ENCODE data around the gene TNS3.
"Not testable (repeated sequence)": the region's sequence is repeated elsewhere in the genome, so short reads cannot be mapped to it uniquely, and the experiment has no call there.

Gene TNS3

DNA sequence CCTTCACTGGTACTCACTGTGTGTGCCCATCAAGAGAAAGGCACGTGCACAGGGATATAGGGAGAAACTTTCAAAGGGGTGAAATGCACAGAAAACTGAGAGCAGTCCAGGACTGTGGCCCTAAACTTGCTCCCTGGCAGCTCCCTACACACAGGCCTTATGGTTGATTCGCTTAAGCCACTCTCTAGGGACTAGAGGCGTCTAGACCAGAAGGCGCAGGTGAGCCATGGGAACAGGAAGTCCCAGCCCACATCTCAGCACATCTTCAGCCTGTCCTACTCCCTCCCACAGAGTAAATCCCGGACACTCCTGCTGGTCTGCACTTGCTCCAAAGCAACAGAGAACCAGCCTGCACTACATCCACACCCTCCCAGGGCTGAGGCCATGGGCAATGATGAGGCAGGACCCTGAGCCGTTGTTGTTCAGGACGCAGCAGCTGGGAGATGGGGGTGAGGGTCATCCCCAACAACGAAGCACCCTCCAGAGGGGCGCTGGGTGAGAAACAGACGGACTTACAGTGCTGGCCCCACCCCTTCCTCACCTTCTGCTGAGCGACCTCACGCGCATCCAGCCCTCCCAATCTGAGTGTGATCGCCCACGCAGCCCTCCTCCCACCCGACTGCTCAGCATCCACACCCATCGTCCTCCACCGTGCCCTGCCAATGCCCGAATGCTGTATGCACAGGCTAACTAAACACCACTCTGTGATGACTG, 109.3 kb downstream of the TNS3 start:
- no peak for DNase-seq (ENCODE audit: low spot score)

DNA sequence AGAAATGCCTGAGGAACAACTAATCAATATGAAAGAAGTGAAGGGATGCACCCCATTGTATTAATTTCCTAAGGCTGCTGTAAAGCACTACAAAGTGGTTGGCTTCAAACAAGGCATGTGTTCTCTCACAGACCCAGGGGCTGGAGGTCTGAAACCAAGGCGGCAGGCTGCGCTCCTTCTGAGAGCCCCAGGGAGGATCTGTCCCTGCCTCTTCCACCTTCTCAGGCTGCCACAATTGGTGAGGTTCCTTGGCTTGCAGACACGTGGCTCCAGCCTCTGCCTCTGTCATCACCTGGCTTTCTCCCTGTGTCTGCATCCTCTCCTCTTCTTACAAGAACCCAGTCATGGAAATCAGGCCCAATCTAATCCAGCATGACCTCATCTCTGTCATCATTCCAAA, 110.1 kb downstream of the TNS3 start:
- no peak for DNase-seq (ENCODE audit: low spot score)

DNA sequence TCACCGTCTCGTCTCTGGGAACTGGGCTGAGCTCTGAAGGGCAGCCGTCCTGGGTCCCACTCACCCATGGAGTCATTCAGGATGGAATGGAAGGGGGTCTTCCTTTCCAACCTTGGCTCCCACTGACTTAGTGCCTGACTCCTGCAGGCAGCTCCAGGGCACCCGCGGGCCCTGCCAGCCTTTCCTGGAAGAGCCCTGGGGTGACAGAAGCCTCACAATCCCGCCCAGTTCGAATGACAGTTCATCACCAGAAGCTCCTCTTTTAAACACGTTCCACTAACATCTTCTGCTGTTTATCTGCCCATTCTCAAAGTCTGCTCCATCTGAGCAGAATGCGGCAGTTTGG, 110.6 kb downstream of the TNS3 start:
- no peak for DNase-seq (ENCODE audit: low spot score)

DNA sequence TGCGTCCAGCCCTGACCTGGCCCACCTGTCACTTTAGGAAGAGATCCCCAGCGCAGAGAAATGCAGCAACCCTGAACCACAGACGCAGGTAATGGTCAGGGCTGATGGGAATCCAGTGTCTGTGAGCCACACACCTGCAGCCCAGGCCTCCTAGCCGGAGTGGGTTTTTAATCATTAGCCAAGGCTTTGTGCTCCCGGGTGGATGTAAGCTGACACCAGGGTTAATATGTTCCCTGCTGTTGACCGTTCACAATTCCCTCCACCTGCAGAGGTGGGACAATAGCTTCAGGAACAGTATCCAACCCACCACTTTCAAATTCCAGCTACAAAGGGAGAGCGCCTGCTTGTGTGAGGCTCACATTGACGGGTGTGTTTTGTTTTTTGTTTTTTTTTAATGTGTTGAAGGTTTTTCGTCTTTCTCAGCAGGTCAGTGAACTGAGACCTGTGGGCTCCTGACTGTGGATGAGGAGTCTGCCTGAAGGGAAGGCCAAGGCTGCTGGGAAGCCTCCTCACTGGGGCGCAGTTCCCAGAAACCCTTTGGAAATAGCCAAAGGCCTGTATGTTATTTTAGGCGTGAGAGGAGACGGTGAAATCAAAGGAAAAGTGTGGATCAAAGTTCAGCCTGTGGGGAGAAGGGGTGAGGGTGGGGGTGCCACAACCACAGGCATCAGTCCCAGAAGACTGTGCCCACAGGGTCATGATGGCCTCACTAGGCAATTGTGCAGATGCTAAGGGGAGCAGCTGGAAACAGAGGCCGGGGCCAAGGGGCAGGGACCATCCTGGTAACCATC, 111.1 kb downstream of the TNS3 start:
- no peak for DNase-seq (ENCODE audit: low spot score)

DNA sequence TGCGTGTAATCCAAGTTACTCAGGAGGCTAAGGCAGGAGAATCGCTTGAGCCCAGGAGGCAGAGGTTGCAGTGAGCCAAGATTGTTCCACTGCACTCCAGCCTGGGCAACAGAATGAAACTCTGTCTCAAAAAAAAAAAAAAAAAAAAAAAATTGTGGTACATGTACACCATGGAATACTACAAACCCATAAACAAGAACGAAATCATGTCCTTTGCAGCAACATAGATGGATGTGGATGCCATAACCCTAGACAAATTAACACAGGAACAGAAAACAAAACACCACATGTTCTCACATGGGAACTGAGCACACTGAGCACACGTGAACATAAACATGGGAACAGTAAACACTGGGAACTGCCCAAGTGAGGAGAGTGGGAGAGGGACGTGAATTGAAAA, 112.1 kb downstream of the TNS3 start:
- not testable (repeated sequence) for DNase-seq (ENCODE audit: low spot score)

DNA sequence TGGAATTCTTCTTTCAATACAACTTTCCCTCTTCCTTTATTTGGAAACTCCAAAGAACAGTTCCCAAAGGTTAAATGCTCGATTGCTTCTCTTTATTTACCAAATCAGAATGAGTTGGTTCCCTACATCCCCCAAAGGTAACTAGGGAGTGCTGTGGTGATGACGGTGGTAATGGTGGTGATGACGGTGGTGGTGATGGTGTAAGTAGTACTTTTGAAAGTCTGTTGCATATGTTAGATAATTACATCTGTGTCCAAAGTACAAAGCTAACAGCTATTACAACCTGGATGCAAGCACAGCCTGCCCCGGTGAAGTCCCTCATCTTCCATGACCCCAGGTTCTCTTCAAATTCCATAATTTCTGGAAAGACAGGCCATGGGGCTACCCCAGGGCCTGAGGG, 115.1 kb downstream of the TNS3 start:
- DNase-seq (ENCODE audit: low spot score), result no peak

DNA sequence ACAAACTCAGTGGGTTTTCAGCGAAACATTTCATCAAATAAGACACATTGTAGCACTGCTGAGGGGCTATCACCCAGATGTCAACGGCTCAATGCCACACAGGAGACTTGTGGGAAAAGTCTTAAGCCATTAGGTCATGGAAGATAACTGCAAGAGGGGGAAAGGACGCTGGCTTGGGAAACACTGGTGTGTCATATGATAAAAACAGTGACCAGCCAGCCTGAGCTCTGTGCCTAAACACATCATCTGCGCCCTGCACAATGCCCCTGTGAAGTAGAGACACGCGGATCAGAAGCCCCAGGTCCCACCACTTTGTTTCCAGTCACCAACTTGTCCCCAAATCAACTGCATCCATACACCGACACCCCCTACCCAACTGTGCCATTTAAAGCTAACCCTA, 116.7 kb downstream of the TNS3 start:
- no peak for DNase-seq (ENCODE audit: low spot score)

DNA sequence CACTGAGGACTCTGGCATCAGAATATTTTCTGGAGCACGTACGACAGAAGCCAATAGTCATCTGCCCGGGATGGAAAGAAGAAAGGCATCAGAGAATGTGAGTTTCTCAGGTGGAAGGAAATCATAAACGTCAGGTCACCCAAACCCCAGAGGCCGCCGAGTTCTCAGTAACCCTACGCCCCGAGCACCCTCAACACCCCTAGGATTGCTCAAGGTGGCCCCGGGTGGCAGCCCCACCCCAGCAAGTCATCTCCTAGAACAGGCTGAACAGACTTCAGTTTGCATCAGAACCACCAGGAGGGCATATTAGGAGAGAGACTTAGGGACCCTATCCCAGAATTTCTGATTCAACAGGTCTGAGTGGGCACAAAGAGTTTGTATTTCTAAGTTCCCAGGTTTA, 117.6 kb downstream of the TNS3 start:
- no peak for DNase-seq (ENCODE audit: low spot score)

DNA sequence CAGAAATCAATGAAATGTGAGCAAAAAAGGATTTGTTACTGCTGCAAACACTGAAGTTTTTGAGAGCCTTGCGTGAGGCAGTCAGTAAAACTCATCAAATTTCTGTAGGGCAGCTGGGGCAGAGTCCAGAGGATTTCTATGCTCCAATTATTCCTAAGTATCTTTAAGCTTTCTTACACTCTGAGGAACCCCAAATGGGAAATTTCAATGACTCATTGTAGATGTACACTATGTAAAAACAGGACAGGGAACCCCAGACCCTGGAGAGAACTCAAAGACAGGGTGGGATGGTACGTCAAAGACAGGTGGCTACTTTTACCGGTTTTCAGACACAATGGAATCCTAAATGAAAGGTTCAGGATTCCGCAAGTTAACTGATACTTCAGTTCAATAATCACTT, 120.2 kb downstream of the TNS3 start:
- no peak for DNase-seq (ENCODE audit: low spot score)

DNA sequence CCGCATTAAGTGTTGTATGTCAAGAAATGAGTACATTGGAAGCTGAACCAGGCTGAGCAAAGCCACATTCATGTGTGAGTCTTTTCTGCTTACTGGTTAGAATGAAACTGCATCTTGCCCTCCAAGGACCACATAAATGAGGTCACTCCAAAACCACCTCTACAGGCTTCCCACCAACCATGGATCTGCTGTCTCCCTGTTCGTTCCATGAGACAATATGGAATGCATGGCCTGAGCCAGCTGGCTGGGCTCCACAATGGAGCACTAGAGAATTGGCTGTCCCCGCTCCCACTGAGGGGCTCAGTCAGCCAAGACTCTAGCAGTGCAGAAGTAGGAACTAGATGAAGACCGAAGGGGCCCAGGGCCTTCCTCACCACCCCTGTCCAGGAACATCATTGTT, 120.8 kb downstream of the TNS3 start:
- DNase-seq (ENCODE audit: low spot score), result no peak

DNA sequence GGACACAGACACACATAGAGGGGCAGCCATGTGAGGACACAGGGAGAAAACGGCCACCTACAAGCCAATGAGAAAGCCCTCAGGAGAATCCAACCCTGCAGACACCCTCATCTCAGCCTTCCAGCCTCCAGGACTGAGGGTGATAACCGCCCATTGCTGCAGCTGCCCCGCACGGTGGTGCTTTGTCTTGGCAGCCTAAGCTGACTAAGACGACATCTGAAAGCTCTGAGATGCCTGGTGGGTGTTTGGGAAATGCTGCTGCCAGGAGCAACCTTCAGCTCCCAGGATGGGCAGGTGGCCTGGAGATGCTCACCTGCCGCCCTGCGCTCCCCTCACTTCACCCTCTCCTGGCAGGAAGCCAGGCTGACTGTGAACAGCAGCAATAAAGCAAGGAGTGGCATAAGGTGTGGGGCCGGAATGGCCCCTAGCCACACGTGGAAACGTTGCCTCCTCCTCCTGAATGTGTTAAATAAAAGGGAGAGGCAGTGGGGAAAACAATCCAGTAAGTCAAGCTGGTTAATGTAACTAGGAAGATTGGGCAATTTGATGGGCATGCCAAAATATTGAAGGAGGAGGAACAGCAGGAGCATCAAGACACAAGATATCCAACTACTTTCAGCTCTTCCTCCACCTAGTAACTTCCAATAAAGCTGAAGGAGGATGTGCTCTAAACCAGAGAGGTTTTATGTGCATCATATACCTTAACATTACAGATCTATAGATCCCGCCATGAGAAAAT, 121.5 kb downstream of the TNS3 start:
- DNase-seq (ENCODE audit: low spot score), result no peak

DNA sequence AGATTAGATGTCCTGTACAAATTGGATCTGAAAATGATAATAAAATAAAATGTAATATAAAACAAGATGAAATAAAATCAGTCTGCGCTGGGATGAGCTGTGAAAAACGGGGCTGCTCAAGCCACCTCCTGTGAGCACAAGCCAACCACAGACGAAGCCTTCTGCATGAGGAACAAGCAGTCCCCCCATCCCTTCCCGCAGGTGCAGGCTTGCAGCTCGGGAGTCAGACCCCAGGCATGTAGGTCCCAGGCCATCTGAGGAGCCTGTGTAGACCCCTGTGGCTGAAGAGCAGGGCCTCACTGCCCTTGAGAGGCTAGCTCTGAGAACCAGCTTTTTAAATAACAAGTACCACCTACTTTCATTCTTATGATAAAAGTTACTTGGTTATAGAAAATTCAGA, 123.4 kb downstream of the TNS3 start:
- no peak for DNase-seq (ENCODE audit: low spot score)

DNA sequence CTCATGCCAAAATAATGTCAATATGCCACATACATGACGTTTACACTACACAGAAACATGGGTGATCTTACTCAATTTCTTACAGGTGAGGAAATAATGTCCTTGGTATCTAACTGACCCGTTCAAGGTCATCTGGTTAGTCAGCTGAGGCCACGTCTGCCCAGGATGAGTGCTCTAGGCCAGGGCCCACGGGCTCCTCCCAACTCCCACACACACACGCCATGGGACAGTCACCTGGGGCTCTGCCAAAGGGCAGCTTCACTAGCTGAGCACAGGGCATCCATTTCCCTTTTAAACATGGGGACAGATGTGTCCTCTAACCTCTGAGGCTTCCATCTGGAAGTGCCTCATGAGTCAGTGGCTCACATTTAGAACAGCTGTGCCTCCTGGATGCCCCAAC, 123.9 kb downstream of the TNS3 start:
- no peak for DNase-seq (ENCODE audit: low spot score)

DNA sequence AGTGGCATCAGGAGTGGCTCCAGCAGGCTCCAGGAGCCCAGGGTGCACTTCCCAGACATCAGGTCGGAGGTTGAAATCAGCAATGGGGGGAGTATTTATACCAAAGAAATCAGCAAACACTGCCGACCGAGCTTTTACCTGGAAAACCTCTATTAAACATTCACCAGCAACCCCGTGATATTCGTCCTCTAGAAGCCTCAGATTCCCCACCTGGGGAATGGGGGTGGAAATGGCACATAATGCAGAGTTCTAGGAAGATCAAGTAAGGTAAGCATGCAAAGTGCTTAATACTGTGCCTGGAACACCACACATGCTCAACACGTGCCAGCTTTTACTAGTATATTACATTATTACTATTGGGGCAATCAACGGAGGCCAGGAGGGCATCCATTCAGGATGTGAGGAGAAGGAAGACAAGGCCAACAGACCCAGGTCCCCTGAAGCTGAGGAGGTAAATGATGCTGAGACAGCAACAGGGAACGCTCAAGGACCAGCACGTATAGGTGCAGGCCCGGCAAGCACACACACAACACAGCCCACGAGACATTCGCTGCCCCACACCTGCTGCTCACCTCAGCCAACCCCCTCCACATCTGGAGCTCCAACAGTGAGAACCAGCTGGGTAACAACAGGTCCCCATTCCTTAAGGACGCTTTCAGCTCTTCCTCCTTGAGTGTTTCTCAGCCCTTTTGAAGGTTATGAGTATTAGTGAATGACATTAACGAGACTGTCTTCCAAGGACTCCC, 125.5 kb downstream of the TNS3 start:
- DNase-seq (ENCODE audit: low spot score), result no peak

DNA sequence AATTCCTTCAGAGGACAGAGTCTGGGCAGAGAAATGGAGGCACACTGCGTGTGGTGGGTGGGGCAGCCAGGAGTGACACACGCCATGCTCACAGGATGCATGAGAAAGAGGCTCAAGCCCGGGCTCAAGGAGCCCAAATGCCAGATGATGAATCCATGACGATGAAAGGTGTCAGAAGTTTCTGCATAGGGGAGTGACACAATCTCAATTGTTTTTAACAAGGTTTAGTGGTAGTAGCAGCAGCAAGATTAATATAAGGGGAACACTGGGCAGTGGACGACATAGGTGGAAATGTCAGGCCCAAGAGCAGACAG, 126.1 kb downstream of the TNS3 start:
- DNase-seq (ENCODE audit: low spot score), result no peak

DNA sequence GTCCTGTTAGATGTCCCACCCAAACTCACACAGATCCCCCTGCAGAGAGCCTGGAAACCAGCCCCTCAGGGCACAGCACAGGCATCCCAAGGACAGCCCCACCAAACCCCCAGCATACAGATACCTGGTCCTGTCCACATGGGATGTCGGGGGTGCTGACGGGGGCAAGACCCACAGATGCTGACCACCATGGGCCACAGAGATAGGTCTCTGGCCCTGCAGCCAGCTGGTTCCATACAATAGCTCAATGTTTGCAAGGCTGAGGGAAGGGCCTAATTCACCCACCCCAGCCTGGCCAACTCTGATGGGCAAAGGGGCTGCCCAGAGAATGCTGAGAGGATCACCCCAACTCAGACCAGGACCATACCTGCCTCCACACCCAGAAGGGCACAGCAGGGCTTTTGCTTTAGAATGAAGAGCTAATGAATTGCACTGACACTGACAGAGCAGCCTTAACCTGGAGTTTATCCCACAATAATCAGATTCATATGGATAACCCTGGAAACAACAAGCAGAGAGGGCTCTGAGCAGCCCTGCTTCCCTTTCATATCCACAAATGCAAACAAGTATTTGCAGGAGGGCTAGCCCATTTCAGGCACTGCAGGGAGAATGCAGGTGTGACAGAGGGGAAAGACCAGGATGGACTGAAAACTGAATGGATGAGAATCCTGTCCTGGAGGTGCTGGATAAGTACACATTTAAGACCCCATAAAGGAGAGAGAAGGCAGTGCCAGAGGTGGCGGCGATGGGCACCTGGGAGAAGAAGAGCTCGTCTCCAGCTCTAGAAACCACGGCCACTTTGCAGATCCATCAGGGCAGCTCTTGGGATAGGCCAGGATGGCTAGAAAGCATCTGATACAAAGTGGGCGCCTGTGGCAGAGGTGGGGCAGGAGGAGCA, 126.7 kb downstream of the TNS3 start:
- DNase-seq (ENCODE audit: low spot score), result no peak

DNA sequence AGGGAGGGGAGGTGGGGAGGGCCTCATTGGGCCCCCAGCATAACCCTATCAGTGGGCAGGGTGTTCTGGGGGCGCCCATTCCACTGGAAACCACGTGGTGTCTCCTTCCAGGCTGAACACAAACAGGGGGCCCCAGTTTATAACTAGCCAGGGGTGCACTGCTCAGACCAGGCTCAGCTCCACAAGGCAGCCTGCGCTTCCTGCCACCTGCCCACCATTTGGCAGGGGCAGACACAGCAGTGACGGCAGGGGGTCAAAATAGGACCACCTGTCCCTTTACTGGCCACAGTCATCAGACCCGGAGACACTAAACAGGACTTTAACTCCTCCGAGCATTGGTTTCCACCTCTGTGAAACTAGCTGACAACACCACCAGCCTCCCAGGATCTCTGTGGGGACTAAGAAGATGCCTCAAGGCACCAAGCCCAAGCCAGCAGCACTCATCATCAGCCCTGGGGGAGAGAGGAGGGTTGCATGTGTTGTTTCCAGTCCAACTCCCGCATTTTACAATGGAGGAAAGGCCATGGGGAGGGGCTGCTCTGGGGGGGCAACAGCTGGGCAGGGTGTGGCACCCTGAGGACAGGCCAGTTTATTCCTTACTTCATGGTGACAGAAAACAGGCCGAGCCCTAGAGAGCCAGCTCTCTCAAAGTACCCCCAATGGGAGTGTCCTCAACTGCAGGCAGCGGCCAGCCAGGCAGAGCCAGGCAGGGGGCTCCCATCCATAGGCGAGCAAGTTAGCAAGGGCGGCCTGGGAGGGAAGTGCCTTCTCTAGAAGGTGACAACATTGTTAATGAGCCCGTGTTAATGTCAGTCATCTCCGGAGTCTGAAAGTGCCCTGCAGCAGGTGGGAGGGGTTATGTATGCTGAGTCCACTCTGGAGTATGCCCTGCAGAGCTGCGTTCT, 127.6 kb downstream of the TNS3 start:
- DNase-seq (ENCODE audit: low spot score), result no peak

DNA sequence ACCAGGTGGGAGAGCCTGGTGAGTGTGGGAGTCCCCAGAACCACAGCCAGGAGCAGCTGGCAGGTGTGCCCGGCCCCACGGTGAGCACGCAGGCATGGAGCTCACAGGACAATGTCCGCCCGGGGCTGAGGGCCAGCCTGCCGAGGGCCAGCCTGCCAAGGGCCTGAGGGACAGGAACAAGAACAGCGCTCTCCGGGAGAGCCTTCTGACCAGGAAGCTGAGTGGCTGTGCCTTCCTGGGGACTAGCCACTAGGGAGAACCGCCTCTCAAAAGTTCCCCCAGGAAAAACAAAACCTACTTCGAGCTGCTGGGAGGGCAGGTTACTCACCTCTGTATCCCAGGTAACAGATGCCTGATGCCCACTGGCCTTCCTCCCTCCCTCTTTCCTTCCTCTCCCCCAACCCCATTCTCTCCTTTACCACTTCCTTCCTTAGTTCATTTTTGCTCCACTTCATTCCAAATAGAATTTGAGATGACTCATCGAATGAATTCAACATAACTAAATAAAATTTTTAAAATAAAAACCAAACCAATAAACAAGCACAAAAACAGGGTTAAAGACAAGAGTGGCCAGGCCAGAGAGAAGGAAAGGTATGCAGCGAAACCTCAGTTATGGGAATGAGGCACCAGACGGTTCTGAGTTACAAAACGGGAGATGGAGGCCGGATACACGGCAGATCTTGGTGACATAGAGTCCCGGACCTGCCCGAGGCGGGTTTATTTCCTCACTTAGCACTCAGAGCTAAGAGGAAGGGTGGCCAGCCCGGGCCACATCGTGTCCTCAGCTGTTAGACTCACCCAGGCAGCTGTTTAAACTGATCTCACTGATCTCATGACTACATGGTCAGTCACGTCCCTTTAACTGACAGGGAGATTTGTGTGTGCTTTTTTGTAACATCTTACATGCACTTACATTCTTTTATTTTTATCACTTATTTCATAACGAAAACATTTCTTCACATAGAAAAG, 128.5 kb downstream of the TNS3 start:
- DNase-seq (ENCODE audit: low spot score), result no peak

DNA sequence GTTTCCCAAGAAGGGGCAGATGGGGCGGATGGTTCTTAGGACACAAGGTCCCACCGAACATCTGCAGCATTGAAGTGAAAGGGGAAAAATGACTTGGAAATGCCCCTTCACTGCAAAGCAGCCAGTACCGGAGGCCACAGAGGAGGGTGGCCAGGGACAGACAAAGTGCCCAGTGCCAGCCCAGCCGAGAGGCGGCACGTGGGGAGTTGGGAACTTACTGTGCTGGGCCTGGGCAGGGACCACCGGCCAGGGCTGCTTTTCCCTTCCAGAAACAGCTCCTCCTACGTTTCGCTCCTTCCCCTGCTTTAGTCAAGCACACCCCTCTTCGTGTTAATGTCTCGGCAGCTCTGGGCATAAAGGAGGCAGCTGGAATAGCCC, 129.2 kb downstream of the TNS3 start:
- DNase-seq (ENCODE audit: low spot score), result no peak

Data from NAMALWA (cell line).